NCI-H69 (cell line): ENCODE data around the gene TRIOBP.

Source experiments
- DNase-seq: peaks from one replicate; lab custom pipeline; 2025; lab: John Stamatoyannopoulos, UW

The TRIOBP gene

DNA sequence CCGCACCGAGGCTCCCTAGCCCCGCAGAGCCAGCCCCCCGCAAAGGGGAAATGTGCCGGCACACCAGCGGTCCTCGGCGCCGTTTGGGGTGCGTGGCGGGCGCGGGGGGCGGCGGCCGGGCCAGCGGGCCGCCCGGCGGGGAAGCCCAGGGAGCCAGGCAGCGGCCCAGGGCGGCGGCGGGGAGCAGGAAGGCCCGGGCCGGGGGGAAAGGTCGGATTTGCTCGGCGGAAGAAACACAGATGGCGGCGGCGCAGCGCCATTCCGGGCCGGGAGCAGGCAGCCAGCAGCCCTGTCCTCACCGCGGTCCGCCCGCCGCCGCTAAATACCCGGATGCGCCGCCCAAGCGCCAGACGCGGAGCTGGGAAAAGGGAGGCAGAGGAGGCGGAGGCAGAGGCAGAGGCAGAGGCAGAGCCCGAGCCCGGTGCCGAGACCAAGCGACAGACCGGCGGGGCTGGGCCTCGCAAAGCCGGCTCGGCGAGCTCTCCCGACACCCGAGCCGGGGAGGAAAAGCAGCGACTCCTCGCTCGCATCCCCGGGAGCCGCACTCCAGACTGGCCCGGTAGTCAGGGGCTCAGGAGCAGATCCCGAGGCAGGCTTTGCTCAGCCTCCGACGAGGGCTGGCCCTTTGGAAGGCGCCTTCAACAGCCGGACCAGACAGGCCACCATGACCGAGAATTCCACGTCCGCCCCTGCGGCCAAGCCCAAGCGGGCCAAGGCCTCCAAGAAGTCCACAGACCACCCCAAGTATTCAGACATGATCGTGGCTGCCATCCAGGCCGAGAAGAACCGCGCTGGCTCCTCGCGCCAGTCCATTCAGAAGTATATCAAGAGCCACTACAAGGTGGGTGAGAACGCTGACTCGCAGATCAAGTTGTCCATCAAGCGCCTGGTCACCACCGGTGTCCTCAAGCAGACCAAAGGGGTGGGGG is 108.3 kb downstream of the TRIOBP start:
- peak; percentile 93 for DNase-seq

DNA sequence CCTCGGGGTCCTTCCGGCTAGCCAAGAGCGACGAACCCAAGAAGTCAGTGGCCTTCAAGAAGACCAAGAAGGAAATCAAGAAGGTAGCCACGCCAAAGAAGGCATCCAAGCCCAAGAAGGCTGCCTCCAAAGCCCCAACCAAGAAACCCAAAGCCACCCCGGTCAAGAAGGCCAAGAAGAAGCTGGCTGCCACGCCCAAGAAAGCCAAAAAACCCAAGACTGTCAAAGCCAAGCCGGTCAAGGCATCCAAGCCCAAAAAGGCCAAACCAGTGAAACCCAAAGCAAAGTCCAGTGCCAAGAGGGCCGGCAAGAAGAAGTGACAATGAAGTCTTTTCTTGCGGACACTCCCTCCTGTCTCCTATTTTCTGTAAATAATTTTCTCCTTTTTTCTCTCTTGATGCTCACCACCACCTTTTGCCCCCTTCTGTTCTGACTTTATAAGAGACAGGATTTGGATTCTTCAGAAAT is 109.0 kb downstream of the TRIOBP start:
- no peak for DNase-seq

- peak; percentile 56 for DNase-seq
These were observed 109.8 kb downstream of the TRIOBP start for GRCh38 chr22:37806409-37807333.

- peak; percentile 99 for DNase-seq
These were observed 110.8 kb downstream of the TRIOBP start, which contains the start of gene GCAT for GRCh38 chr22:37807410-37808293. Gene GCAT (plus strand): TSS chr22:37807934. CDS start chr22:37807968, 34 bp downstream.

DNA sequence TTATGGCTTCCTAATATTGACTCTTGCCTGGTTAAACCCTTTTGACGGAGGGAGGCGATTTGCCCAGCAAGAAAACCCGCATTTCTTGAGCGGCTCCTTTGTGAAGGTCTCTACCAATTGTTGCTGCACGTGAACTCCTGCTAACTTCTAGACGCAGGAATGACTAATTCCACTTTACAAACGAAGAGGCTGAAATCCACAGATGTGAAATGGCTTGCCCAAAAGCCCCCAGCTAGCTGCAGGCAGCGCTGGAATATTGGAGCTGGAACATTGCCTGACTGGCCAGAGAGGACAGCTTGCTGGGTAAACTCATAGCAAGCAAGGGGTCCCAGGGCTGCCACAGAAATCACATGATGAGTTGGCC is 111.4 kb downstream of the TRIOBP start:
- no peak for DNase-seq

DNA sequence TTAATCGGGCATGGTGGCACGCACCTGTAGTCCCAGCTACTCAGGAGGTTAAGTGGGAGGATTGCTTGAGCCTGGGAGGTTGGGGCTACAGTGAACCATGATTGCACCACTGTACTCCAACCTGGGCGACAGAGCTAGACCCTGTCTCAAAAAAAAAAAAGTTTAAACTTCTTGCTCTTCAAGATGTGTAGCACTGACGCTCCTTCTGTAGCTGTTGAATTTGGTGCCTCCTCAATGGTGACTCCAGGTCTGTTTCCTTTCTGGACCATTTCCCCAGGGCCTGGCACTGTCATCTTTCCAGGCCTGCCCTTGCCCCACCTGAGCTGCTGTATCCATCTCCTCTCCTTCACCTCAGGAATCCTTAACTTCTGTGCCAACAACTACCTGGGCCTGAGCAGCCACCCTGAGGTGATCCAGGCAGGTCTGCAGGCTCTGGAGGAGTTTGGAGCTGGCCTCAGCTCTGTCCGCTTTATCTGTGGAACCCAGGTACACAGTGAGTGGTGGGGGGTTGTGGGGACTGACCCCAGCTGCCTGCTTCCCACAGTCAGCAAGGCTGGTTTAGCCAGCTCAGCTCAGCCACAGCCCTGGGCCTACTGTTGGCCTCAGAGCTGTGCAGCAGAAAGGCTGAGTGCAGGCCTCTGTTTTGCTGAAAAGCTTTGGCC is 113.0 kb downstream of the TRIOBP start:
- no peak for DNase-seq

DNA sequence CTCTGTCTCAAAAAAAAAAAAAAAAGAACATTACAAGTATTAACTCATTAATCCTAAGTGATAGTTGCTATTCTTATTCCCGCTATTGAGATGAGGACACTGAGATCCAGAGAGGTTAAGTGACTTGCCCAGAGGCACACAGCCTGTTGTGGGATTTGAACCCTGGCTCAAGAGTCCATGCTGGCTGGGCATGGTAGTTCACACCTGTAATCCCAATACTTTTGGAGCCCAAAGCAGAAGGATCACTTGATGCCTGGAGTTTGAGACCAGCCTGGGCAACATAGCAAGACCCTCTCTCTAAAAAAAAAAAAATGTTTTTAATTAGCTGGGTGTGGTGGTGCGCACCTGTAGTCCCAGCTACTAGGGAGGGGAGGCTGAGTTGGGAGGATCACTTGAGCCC is 115.0 kb downstream of the TRIOBP start:
- no peak for DNase-seq

- no peak for DNase-seq
These were observed 116.2 kb downstream of the TRIOBP start for GRCh38 chr22:37812869-37813678.

GRCh38 chr22:37815593-37815992 is 118.7 kb downstream of the TRIOBP start:
- no peak for DNase-seq

DNA sequence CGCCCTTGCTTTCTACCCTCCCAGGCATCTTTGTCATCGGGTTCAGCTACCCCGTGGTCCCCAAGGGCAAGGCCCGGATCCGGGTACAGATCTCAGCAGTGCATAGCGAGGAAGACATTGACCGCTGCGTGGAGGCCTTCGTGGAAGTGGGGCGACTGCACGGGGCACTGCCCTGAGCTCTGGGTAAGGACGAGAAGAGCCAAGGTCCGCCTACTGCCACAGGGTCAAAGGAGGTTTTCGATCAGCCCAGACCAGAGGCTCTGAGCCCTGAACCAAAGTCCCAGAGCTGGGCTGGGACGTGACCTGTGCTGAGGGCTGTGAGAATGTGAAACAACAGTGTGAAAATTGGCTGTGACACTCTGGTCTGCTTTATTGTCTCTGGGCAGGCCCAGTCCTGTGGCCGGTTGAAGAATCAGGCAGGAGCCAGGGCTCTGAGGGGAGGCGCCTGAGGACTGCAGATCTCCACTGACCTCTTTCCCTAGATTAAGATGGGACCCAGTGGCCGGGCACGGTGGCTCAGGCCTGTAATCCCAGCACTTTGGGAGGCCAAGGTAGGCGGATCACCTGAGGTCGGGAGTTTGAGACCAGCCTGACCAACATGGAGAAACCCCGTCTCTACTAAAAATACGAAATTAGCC is 119.8 kb downstream of the TRIOBP start:
- no peak for DNase-seq

GRCh38 chr22:37817705-37818408 is 121.0 kb downstream of the TRIOBP start:
- peak; percentile 89 for DNase-seq

DNA sequence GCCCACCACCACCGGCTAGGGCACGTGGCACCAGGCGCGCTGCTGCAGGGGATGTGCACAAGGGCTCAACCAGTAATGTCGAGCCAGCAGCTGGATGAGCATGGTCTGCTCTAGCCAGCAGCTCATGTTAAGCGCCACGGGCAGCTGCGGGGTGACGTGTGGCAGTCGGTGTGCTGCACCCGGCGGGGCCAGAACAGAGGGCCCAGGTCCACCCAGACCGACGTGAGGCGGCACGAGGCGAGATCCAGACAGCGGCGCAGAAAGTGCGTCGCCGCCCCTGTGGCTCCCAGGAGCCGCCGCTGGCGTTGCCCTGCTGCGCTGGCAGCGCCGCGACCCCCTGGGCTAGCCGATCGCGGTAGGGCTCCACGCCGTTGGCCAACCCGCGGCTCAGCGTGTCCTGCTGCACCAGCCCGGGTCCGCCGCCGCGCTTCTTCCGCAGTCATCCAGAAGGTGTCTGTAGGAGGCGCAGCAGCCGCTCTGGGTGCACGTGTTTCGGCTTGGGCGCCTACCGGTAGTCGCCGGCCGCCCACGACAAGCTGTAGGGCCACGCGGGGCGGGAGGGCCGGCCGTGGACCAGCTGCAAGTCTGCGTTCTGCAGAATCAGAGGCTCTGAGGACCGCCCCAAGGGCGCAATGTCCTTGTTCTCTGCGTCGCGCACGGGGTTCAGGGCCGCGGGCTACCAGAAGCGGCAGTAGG is 121.7 kb downstream of the TRIOBP start:
- peak; percentile 77 for DNase-seq

DNA sequence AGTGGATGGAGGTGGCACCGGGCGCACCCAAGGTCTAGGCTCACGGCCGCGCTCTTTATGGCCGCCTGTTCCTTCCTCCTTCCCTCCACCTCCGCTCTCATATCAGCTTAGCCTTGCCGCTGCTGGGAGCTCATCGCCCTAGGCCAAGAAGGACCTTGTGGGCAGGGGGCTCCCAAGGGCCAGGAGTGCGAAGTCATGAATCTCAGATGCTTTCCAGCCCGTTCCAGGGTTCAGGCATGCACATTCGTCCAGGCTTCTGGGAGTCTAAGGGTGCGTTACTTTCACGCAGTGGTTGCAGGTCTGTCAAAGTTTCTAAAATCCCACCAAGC is 122.2 kb downstream of the TRIOBP start:
- no peak for DNase-seq

DNA sequence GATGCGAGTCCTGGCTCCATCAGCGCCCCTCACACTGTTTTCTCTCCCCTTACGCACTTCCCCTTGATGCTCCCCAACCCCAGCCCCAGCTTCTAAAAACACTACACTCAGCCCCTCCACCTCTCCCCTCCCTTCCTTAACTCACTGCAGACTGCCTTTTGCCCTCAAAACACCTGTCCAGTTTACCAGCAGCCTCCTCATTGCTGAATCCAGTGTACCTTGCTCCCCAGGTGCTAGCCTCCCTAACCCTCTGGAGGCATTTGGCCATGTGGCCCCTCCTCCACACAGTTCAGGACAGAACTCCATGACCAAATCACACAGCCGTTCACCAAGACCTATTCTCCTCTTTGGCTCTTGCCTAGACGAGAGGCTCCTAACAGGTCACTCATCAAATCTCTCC is 123.5 kb downstream of the TRIOBP start:
- no peak for DNase-seq

DNA sequence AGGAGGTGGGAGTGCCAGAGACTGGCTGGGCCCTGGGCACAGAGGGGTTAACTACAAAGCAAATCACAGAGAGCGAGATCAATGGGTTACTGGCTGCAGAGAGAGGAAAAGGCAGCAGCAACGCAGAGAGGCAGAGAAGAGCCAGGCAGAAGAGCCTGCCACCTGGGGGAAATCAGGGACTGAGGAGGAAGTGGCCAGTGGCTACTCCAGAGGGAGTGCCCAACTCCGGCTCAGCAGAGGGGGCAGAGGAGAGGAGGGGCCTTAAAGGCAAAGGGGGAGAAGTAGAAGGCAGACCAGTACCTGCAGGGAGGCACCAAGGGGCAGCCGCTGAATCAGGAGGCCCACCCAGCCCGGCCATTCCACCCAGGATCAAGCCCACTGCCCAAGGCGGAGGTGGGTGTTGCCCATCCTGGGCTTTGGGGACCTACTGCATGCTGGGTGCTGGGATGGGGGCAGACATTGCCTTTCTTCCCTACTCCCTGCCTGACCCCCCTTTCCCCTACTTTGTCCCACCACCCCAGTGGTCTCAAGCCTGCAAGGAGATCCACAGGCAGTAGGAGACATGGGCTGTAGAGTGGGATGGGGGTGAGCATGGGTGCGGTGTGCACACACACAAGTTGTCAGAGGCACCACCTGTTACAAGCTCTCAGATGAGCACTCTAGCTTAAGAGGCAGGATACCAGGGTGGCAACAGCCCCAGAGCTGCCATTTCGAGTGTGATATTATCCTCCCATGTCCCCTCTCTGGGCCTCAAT is 125.4 kb downstream of the TRIOBP start:
- DNase-seq: no peak

- DNase-seq: peak; percentile 55
These were observed 126.5 kb downstream of the TRIOBP start, which contains the start of gene GALR3 for GRCh38 chr22:37823134-37823985. Gene GALR3 (plus strand): TSS chr22:37823382. CDS start chr22:37823407, 25 bp downstream.
